ENCODE measurements around the gene LTB4R2. TPM values are rescaled to one million over a fixed set of nuclear protein-coding genes. Genes with fewer than 3 reads are reported as not detected.

The LTB4R2 gene
- total RNA-seq, 1 donor from 2014 or later: 0.57 TPM

GRCh38 chr14:24293525-24293924 lies 16.4 kb upstream of the LTB4R2 start:
- DNase-seq (ENCODE audit: missing footprints): no peak
- intact Hi-C loops (cut with DNase I): no loop called here
- ATAC-seq: no peak

GRCh38 chr14:24296341-24297157 lies 13.4 kb upstream of the LTB4R2 start:
- peak; percentile 77 for DNase-seq (ENCODE audit: missing footprints)
- ATAC-seq: peak; percentile 68
- intact Hi-C loops (cut with DNase I): loop anchor here (1.0 to 5.0 kb wide), 2 partner anchors 53 to 109 kb away; partner anchors contain the start of gene IPO4

GRCh38 chr14:24297190-24297964 lies 12.6 kb upstream of the LTB4R2 start:
- ATAC-seq (peak; percentile 3), DNase-seq (ENCODE audit: missing footprints) (no peak)
- intact Hi-C loops (cut with DNase I): loop anchor here (5.0 kb wide), 1 partner anchor 110 kb away; the partner anchor contains the start of gene IPO4

GRCh38 chr14:24298892-24299254 lies 11.1 kb upstream of the LTB4R2 start:
- no peak for ATAC-seq
- intact Hi-C loops (cut with DNase I): loop anchor here (2.0 to 5.0 kb wide), 2 partner anchors 26 to 112 kb away; partner anchors contain the start of gene IPO4
- no peak for DNase-seq (ENCODE audit: missing footprints)

- ATAC-seq (peak; percentile 88), DNase-seq (ENCODE audit: missing footprints) (peak; percentile 96)
- intact Hi-C loops (cut with DNase I): loop anchor here (2.0 to 5.0 kb wide), 2 partner anchors 27 to 112 kb away; partner anchors contain the start of gene IPO4
These were observed 10.4 kb upstream of the LTB4R2 start, which contains the start of the genes DHRS1 and NOP9 for GRCh38 chr14:24299255-24300191. Gene DHRS1 (minus strand): TSS chr14:24299780. CDS start chr14:24299106, 674 bp downstream. Gene NOP9 (plus strand): TSS chr14:24299850. CDS start chr14:24299955, 105 bp downstream.

- ATAC-seq (no peak), DNase-seq (ENCODE audit: missing footprints) (no peak)
- intact Hi-C loops (cut with DNase I): no loop called here
These were observed 9.5 kb upstream of the LTB4R2 start for GRCh38 chr14:24300326-24300980.

- intact Hi-C loops (cut with DNase I): no loop called here
- ATAC-seq: no peak
- DNase-seq (ENCODE audit: missing footprints): no peak
These were observed 5.9 kb upstream of the LTB4R2 start for GRCh38 chr14:24304019-24304387.

- DNase-seq (ENCODE audit: missing footprints): no peak
- intact Hi-C loops (cut with DNase I): no loop called here
These were observed 2.8 kb upstream of the LTB4R2 start for GRCh38 chr14:24307156-24307574.

GRCh38 chr14:24307575-24308341 lies 2.2 kb upstream of the LTB4R2 start, which contains the start of gene CIDEB:
Gene CIDEB (minus strand): TSS chr14:24307977. CDS start chr14:24307858, 119 bp downstream.
- ATAC-seq (no peak), DNase-seq (ENCODE audit: missing footprints) (no peak)
- intact Hi-C loops (cut with DNase I): no loop called here

More at GRCh38 chr14:24307156-24307574, 2.8 kb upstream of the LTB4R2 start:
- no peak for ATAC-seq

GRCh38 chr14:24308342-24309124 lies 1.4 kb upstream of the LTB4R2 start:
- no peak for DNase-seq (ENCODE audit: missing footprints)
- ATAC-seq: no peak
- intact Hi-C loops (cut with DNase I): no loop called here

GRCh38 chr14:24310265-24310645 lies 315 bp downstream of the LTB4R2 start:
- intact Hi-C loops (cut with DNase I): no loop called here
- DNase-seq (ENCODE audit: missing footprints) (no peak), ATAC-seq (no peak)

GRCh38 chr14:24310646-24311604 lies 985 bp downstream of the LTB4R2 start, which contains the start of gene LTB4R:
Gene LTB4R (plus strand): TSS chr14:24311502. CDS start chr14:24315652, 4,150 bp downstream.
- intact Hi-C loops (cut with DNase I): loop anchor here (1.0 kb wide), 1 partner anchor 125 kb away; no protein-coding TSS in a partner anchor
- ATAC-seq: peak; percentile 87
- DNase-seq (ENCODE audit: missing footprints): peak; percentile 87

GRCh38 chr14:24311837-24312615 lies 2.1 kb downstream of the LTB4R2 start:
- intact Hi-C loops (cut with DNase I): loop anchor here (1.0 kb wide), 1 partner anchor 124 kb away; no protein-coding TSS in a partner anchor
- DNase-seq (ENCODE audit: missing footprints): no peak
- ATAC-seq: no peak

- ATAC-seq (no peak), DNase-seq (ENCODE audit: missing footprints) (no peak)
- intact Hi-C loops (cut with DNase I): no loop called here
These were observed 3.0 kb downstream of the LTB4R2 start for GRCh38 chr14:24312736-24313507.
